ENCODE data around the gene GRK5. TPM values are rescaled to one million over a fixed set of nuclear protein-coding genes. Genes with fewer than 3 reads are reported as not detected.
"Not testable (repeated sequence)": the region's sequence is repeated elsewhere in the genome, so short reads cannot be mapped to it uniquely, and the experiment has no call there.

The GRK5 gene
- total and polyA plus RNA-seq, 4 donors = 73.8 to 112 (median 101) TPM

DNA sequence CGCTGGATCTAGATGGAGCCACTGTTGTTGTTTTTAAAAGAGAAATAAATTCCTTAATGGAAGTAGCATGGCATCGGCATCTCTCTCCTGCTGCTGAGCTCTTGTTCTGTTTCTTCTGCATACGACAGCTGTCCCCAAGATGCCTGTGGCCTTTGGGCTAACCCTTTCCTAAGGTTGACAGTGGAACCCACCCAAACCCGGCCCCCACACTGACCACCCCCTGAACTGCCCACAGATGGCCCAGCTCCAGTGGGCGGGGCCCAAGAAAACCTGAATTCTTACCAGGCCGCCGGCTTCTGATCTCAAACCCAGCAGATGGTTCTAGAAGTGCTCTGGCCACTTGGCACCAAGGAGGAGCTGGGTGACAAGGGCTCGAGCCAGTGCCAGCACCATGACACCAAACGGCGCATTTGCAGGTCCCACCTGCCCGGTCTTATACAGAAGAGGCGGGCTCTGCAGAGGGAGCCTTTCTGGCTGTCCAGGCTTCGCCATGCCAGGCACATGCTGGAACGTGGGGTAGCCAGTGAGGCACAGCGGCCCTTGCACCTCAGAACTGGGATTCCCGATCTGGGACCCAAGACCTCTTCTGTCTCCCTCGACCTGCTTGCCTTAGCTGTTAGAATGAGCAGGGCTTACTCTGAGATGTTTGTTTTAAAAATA lies 252.4 kb downstream of the GRK5 start:
- H3K4me3 ChIP-seq (ENCODE audit: low read length in 2 of 2) = no peak overlapping the region
- H3K27ac ChIP-seq (ENCODE audit: low read depth in 1 of 2, low read length in 2 of 2) = no peak overlapping the region
- ATAC-seq (ENCODE audit: low FRiP score) = no peak
- no peaks in the 10 kb centered on the region for H3K4me1 ChIP-seq (ENCODE audit: control insufficient read depth in 1 of 2, insufficient read depth in 2 of 2, low read length in 2 of 2)
- 89 to 92% methylated on average over 17 of the region's 17 CpGs for WGBS, 2 donors
- intact Hi-C loops (cut with DNase I) = no loop called here
- DNase-seq = no peak
- peaks cover 2% of the 10 kb centered on the region in 2 donors for H3K36me3 ChIP-seq (ENCODE audit: control insufficient read depth in 1 of 2, insufficient read depth in 2 of 2, low read length in 1 of 2)
- H3K27me3 ChIP-seq (ENCODE audit: control insufficient read depth in 1 of 2, insufficient read depth in 2 of 2, low read length in 1 of 2) = no peaks in the 10 kb centered on the region
- no peaks in the 10 kb centered on the region for H3K9me3 ChIP-seq (ENCODE audit: control insufficient read depth, low read length)

- Histone ChIP-seq H3K27me3 (ENCODE audit: control insufficient read depth in 1 of 2, insufficient read depth in 2 of 2, low read length in 1 of 2) (no peaks in the 10 kb centered on the region), H3K27ac (ENCODE audit: low read depth in 1 of 2, low read length in 2 of 2) (no peak overlapping the region), H3K9me3 (ENCODE audit: control insufficient read depth, low read length) (no peaks in the 10 kb centered on the region), H3K4me1 (ENCODE audit: control insufficient read depth in 1 of 2, insufficient read depth in 2 of 2, low read length in 2 of 2) (no peaks in the 10 kb centered on the region), H3K4me3 (ENCODE audit: low read length in 2 of 2) (no peak overlapping the region), H3K36me3 (ENCODE audit: control insufficient read depth in 1 of 2, insufficient read depth in 2 of 2, low read length in 1 of 2) (peaks cover 2% of the 10 kb centered on the region in 2 donors)
- intact Hi-C loops (cut with DNase I) = no loop called here
- no peak for ATAC-seq (ENCODE audit: low FRiP score)
- WGBS, 2 donors = 87 to 89% methylated on average over 8 to 11 of the region's 11 CpGs
- DNase-seq = no peak
Observed at GRCh38 chr10:119460369-119461195, 253.2 kb downstream of the GRK5 start.

DNA sequence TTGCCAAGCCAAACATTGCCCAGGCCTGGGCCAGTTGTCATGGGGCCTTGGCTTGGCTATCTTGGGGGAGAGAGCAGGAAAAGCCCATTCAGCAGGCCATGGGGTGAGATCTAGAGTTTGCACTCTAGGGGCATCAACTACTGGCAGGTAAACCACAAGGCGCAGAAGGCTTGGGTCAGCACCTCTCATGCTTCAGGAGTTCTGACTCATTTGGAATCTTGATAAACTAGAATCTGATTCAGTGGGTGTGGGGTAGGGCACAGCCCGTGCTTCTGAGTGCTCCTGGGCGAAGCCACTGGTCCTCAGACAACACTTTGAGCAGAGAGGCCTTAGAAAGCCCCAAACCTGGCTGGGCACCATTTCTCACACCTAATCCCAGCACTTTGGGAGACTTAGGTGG lies 254.0 kb downstream of the GRK5 start:
- Histone ChIP-seq H3K36me3 (ENCODE audit: control insufficient read depth in 1 of 2, insufficient read depth in 2 of 2, low read length in 1 of 2) (peaks cover 0 to 2% of the 10 kb centered on the region in 2 donors), H3K27me3 (ENCODE audit: control insufficient read depth in 1 of 2, insufficient read depth in 2 of 2, low read length in 1 of 2) (no peaks in the 10 kb centered on the region), H3K4me3 (ENCODE audit: low read length in 2 of 2) (no peak overlapping the region), H3K9me3 (ENCODE audit: control insufficient read depth, low read length) (no peaks in the 10 kb centered on the region), H3K27ac (ENCODE audit: low read depth in 1 of 2, low read length in 2 of 2) (no peak overlapping the region), H3K4me1 (ENCODE audit: control insufficient read depth in 1 of 2, insufficient read depth in 2 of 2, low read length in 2 of 2) (no peaks in the 10 kb centered on the region)
- intact Hi-C loops (cut with DNase I) = no loop called here
- ATAC-seq (ENCODE audit: low FRiP score) (no peak), DNase-seq (no peak)
- 78 to 80% methylated on average over 3 of the region's 3 CpGs for WGBS, 2 donors

GRCh38 chr10:119461923-119462322 lies 254.6 kb downstream of the GRK5 start:
- WGBS, 2 donors = 61 to 64% methylated on average over 2 of the region's 2 CpGs

GRCh38 chr10:119462773-119463172 lies 255.4 kb downstream of the GRK5 start:
- peaks cover 0 to 2% of the 10 kb centered on the region in 2 donors for H3K36me3 ChIP-seq (ENCODE audit: control insufficient read depth in 1 of 2, insufficient read depth in 2 of 2, low read length in 1 of 2)
- intact Hi-C loops (cut with DNase I) = no loop called here
- H3K27me3 ChIP-seq (ENCODE audit: control insufficient read depth in 1 of 2, insufficient read depth in 2 of 2, low read length in 1 of 2) = no peaks in the 10 kb centered on the region
- H3K4me1 ChIP-seq (ENCODE audit: control insufficient read depth in 1 of 2, insufficient read depth in 2 of 2, low read length in 2 of 2) = no peaks in the 10 kb centered on the region
- H3K27ac ChIP-seq (ENCODE audit: low read depth in 1 of 2, low read length in 2 of 2) = no peak overlapping the region
- WGBS, 2 donors = 91 to 99% methylated on average over 4 of the region's 4 CpGs
- H3K9me3 ChIP-seq (ENCODE audit: control insufficient read depth, low read length) = no peaks in the 10 kb centered on the region
- DNase-seq (no peak), ATAC-seq (ENCODE audit: low FRiP score) (no peak)
- no peak overlapping the region for H3K4me3 ChIP-seq (ENCODE audit: low read length in 2 of 2)

More at GRCh38 chr10:119461923-119462322, 254.6 kb downstream of the GRK5 start:
- H3K27ac ChIP-seq (ENCODE audit: low read depth in 1 of 2, low read length in 2 of 2) = no peak overlapping the region
- no peak for DNase-seq
- peaks cover 0 to 2% of the 10 kb centered on the region in 2 donors for H3K36me3 ChIP-seq (ENCODE audit: control insufficient read depth in 1 of 2, insufficient read depth in 2 of 2, low read length in 1 of 2)
- H3K4me3 ChIP-seq (ENCODE audit: low read length in 2 of 2) = no peak overlapping the region
- no peaks in the 10 kb centered on the region for H3K27me3 ChIP-seq (ENCODE audit: control insufficient read depth in 1 of 2, insufficient read depth in 2 of 2, low read length in 1 of 2)
- no peaks in the 10 kb centered on the region for H3K4me1 ChIP-seq (ENCODE audit: control insufficient read depth in 1 of 2, insufficient read depth in 2 of 2, low read length in 2 of 2)
- intact Hi-C loops (cut with DNase I) = no loop called here
- no peak for ATAC-seq (ENCODE audit: low FRiP score)
- H3K9me3 ChIP-seq (ENCODE audit: control insufficient read depth, low read length) = no peaks in the 10 kb centered on the region

DNA sequence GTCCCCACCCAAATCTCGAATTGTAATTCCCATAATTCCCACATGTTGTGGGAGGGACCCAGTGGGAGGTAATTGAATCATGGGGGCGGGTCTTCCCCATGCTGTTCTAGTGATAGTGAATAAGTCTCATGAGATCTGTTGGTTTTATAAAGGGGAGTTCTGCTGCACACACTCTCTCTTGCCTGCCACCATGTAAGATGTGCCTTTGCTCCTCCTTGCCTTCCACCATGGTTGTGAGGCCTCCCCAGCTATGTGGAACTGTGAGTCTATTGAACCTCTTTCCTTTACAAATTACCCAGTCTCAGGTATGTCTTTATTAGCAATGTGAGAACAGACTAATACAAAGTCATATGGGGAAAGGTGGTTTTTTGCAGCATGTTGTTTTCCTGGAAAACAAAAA lies 255.8 kb downstream of the GRK5 start:
- WGBS, 2 donors = 87 to 94% methylated on average over 2 of the region's 2 CpGs
- H3K9me3 ChIP-seq (ENCODE audit: control insufficient read depth, low read length); H3K4me3 ChIP-seq (ENCODE audit: low read length in 2 of 2); H3K36me3 ChIP-seq (ENCODE audit: control insufficient read depth in 1 of 2, insufficient read depth in 2 of 2, low read length in 1 of 2); H3K27me3 ChIP-seq (ENCODE audit: control insufficient read depth in 1 of 2, insufficient read depth in 2 of 2, low read length in 1 of 2); H3K4me1 ChIP-seq (ENCODE audit: control insufficient read depth in 1 of 2, insufficient read depth in 2 of 2, low read length in 2 of 2); ATAC-seq (ENCODE audit: low FRiP score); intact Hi-C loops (cut with DNase I); DNase-seq; H3K27ac ChIP-seq (ENCODE audit: low read depth in 1 of 2, low read length in 2 of 2): not testable (repeated sequence)

- H3K27me3 ChIP-seq (ENCODE audit: control insufficient read depth in 1 of 2, insufficient read depth in 2 of 2, low read length in 1 of 2) = no peaks in the 10 kb centered on the region
- H3K27ac ChIP-seq (ENCODE audit: low read depth in 1 of 2, low read length in 2 of 2) = no peak overlapping the region
- DNase-seq (no peak), ATAC-seq (ENCODE audit: low FRiP score) (no peak)
- no peaks in the 10 kb centered on the region for H3K36me3 ChIP-seq (ENCODE audit: control insufficient read depth in 1 of 2, insufficient read depth in 2 of 2, low read length in 1 of 2)
- no peaks in the 10 kb centered on the region for H3K4me1 ChIP-seq (ENCODE audit: control insufficient read depth in 1 of 2, insufficient read depth in 2 of 2, low read length in 2 of 2)
- H3K9me3 ChIP-seq (ENCODE audit: control insufficient read depth, low read length) = no peaks in the 10 kb centered on the region
- intact Hi-C loops (cut with DNase I) = no loop called here
- H3K4me3 ChIP-seq (ENCODE audit: low read length in 2 of 2) = no peak overlapping the region
- WGBS, 2 donors = 82 to 95% methylated on average over 4 of the region's 4 CpGs
Observed at GRCh38 chr10:119465085-119465484, 257.7 kb downstream of the GRK5 start.

GRCh38 chr10:119466076-119466475 lies 258.7 kb downstream of the GRK5 start:
- Histone ChIP-seq H3K27me3 (ENCODE audit: control insufficient read depth in 1 of 2, insufficient read depth in 2 of 2, low read length in 1 of 2) (no peaks in the 10 kb centered on the region), H3K9me3 (ENCODE audit: control insufficient read depth, low read length) (no peaks in the 10 kb centered on the region), H3K4me3 (ENCODE audit: low read length in 2 of 2) (no peak overlapping the region), H3K36me3 (ENCODE audit: control insufficient read depth in 1 of 2, insufficient read depth in 2 of 2, low read length in 1 of 2) (no peaks in the 10 kb centered on the region), H3K27ac (ENCODE audit: low read depth in 1 of 2, low read length in 2 of 2) (no peak overlapping the region), H3K4me1 (ENCODE audit: control insufficient read depth in 1 of 2, insufficient read depth in 2 of 2, low read length in 2 of 2) (no peaks in the 10 kb centered on the region)
- ATAC-seq (ENCODE audit: low FRiP score) (no peak), DNase-seq (no peak)
- intact Hi-C loops (cut with DNase I) = no loop called here
- WGBS, 2 donors = 66 to 80% methylated on average over 10 of the region's 10 CpGs

GRCh38 chr10:119466655-119467054 lies 259.3 kb downstream of the GRK5 start:
- H3K27ac ChIP-seq (ENCODE audit: low read depth in 1 of 2, low read length in 2 of 2) = no peak overlapping the region

More at GRCh38 chr10:119466655-119467054, 259.3 kb downstream of the GRK5 start:
- Histone ChIP-seq H3K27me3 (ENCODE audit: control insufficient read depth in 1 of 2, insufficient read depth in 2 of 2, low read length in 1 of 2) (no peaks in the 10 kb centered on the region), H3K4me1 (ENCODE audit: control insufficient read depth in 1 of 2, insufficient read depth in 2 of 2, low read length in 2 of 2) (no peaks in the 10 kb centered on the region), H3K4me3 (ENCODE audit: low read length in 2 of 2) (no peak overlapping the region), H3K9me3 (ENCODE audit: control insufficient read depth, low read length) (no peaks in the 10 kb centered on the region), H3K36me3 (ENCODE audit: control insufficient read depth in 1 of 2, insufficient read depth in 2 of 2, low read length in 1 of 2) (no peaks in the 10 kb centered on the region)
- no peak for DNase-seq
- WGBS, 2 donors = 82% methylated on average over 7 of the region's 7 CpGs
- ATAC-seq (ENCODE audit: low FRiP score) = no peak
- intact Hi-C loops (cut with DNase I) = no loop called here

Measured in aorta (tissue), 5 donors.